H1 (cell line): Measurements from ENCODE around the gene FASTKD1. TPM values are rescaled to one million over a fixed set of nuclear protein-coding genes. Genes with fewer than 3 reads are reported as not detected.

Source experiments
- CTCF ChIA-PET: fragments of 300-600 bp; sonication (Branson Sonifier 250); formaldehyde crosslinking; loops from one replicate; lab custom pipeline; 2021; ENCODE audit not compliant: partially characterized antibody; lab: Charles Lee
- POLR2A ChIA-PET: fragments of 300-600 bp; sonication (Branson Sonifier 250); formaldehyde crosslinking; loops from one replicate; lab custom pipeline; 2021; ENCODE audit warnings: inconsistent platforms; ENCODE audit not compliant: partially characterized antibody; lab: Charles Lee
- DNase-seq, 2 experiments: peaks; one replicate each; pipeline versions ENCODE4 v3.0.0 to v3.0.0-alpha.2; 2010 to 2022; ENCODE audit warnings: low spot score in 2 of 2, low read depth in 1 of 2, mixed read lengths in 1 of 2
- FAIRE-seq: peaks from 2 replicates; lab custom pipeline; 2011; peaks lifted over from hg19 to GRCh38; lab: Jason Lieb, UNC
- H2AFZ ChIP-seq: 2 replicates; pipeline ENCODE4 v1.8.1; 2012; ENCODE audit warnings: low read length, inconsistent platforms
- H2AK5ac ChIP-seq: 2 replicates; pipeline ENCODE4 v1.6.1; 2013; ENCODE audit warnings: low read depth, low read length
- H2BK120ac ChIP-seq: replicated peaks from 2 replicates; pipeline ENCODE3; 2013; ENCODE audit warnings: low read depth, low read length, inconsistent platforms
- H2BK12ac ChIP-seq: 2 replicates; pipeline ENCODE4 v1.6.1; 2013; ENCODE audit warnings: low read depth, low read length
- H2BK15ac ChIP-seq: 2 replicates; pipeline ENCODE4 v1.6.1; 2013; ENCODE audit warnings: low read length
- H2BK20ac ChIP-seq: 2 replicates; pipeline ENCODE4 v1.6.1; 2013; ENCODE audit warnings: low read length
- H2BK5ac ChIP-seq: 2 replicates; pipeline ENCODE4 v1.6.1; 2013; ENCODE audit warnings: low read depth, low read length
- H3K14ac ChIP-seq: 2 replicates; pipeline ENCODE4 v1.6.1; 2013; ENCODE audit warnings: inconsistent platforms; ENCODE audit not compliant: insufficient read length
- H3K18ac ChIP-seq: 2 replicates; pipeline ENCODE4 v1.6.1; 2013; ENCODE audit warnings: low read length; ENCODE audit errors: extremely low read depth
- H3K23ac ChIP-seq: 2 replicates; pipeline ENCODE4 v1.6.1; 2013; ENCODE audit warnings: inconsistent platforms; ENCODE audit not compliant: insufficient read length
- H3K23me2 ChIP-seq: 2 replicates; pipeline ENCODE4 v1.6.1; 2013; ENCODE audit warnings: low read depth, low read length
- H3K27ac ChIP-seq: 2 replicates; pipeline ENCODE4 v1.6.1; 2011; ENCODE audit warnings: low read depth, low read length, inconsistent platforms
- H3K27me3 ChIP-seq, 4 experiments: replicated peaks in 1 of 4; 1 replicate in 1 of 4; 2 replicates in 3 of 4; pipeline versions ENCODE4 v1.6.1 to v1.8.1; 2011 to 2013; ENCODE audit warnings: low read length in 3 of 4, mild to moderate bottlenecking in 3 of 4, inconsistent platforms in 2 of 4, mixed read lengths in 2 of 4, moderate library complexity in 1 of 4; ENCODE audit not compliant: control insufficient read depth in 3 of 4, insufficient read depth in 3 of 4; ENCODE audit errors: extremely low read depth in 1 of 4
- H3K36me3 ChIP-seq, 4 experiments: 2 replicates each; pipeline versions ENCODE4 v1.6.1 to v1.8.1; 2011 to 2013; ENCODE audit warnings: mild to moderate bottlenecking in 4 of 4, low read length in 3 of 4, moderate library complexity in 2 of 4, control low read depth in 1 of 4, inconsistent platforms in 1 of 4; ENCODE audit not compliant: insufficient read depth in 4 of 4, control insufficient read depth in 2 of 4
- H3K4ac ChIP-seq: replicated peaks from 2 replicates; pipeline ENCODE3; 2013; ENCODE audit warnings: low read length, low read depth, mixed read lengths, inconsistent platforms; ENCODE audit not compliant: insufficient read length
- H3K4me1 ChIP-seq, 4 experiments: replicated peaks in 1 of 4; 1 replicate in 1 of 4; 2 replicates in 3 of 4; pipeline versions ENCODE4 v1.6.1 to v1.8.1; 2011 to 2013; ENCODE audit warnings: low read length in 3 of 4, inconsistent platforms in 2 of 4, mixed read lengths in 1 of 4; ENCODE audit not compliant: insufficient read depth in 4 of 4, control insufficient read depth in 3 of 4
- H3K4me2 ChIP-seq, 2 experiments: 2 replicates each; pipeline versions ENCODE4 v1.6.1 to v1.8.1; 2011 to 2013; ENCODE audit warnings: low read depth in 2 of 2, low read length in 2 of 2, control low read depth in 1 of 2, inconsistent platforms in 1 of 2, mild to moderate bottlenecking in 1 of 2; ENCODE audit not compliant: insufficient read depth in 1 of 2
- H3K4me3 ChIP-seq, 4 experiments: fragments of 200-600, 300-600 bp in 1 of 4; sonication (generic), shearing (Covaris generic), sonication (Bioruptor Twin) in 1 of 4; 2 replicates each; pipeline versions ENCODE4 v1.5.1 to v1.8.1; 2011 to 2016; ENCODE audit warnings: low read length in 4 of 4, low read depth in 3 of 4, control low read depth in 2 of 4, inconsistent platforms in 2 of 4, mild to moderate bottlenecking in 2 of 4, mixed read lengths in 1 of 4, moderate library complexity in 1 of 4; ENCODE audit not compliant: insufficient read depth in 2 of 4; ENCODE audit errors: extremely low read depth in 1 of 4
- H3K56ac ChIP-seq: replicated peaks from 2 replicates; pipeline ENCODE3; 2013; ENCODE audit warnings: low read depth, mild to moderate bottlenecking, mixed read lengths, low read length, inconsistent platforms; ENCODE audit not compliant: insufficient read length
- H3K79me1 ChIP-seq: 2 replicates; pipeline ENCODE4 v1.6.1; 2013; ENCODE audit warnings: low read depth, low read length, control low read depth
- H3K79me2 ChIP-seq, 2 experiments: 2 replicates each; pipeline versions ENCODE4 v1.6.1 to v1.8.1; 2012 to 2013; ENCODE audit warnings: low read length in 2 of 2, mild to moderate bottlenecking in 2 of 2, inconsistent platforms in 1 of 2; ENCODE audit not compliant: insufficient read depth in 2 of 2, control insufficient read depth in 1 of 2
- H3K9ac ChIP-seq, 4 experiments: replicated peaks in 1 of 4; 1 replicate in 1 of 4; 2 replicates in 3 of 4; pipeline versions ENCODE4 v1.6.1 to v1.8.1; 2011 to 2013; ENCODE audit warnings: low read depth in 3 of 4, low read length in 3 of 4, control low read depth in 2 of 4, mild to moderate bottlenecking in 2 of 4, moderate library complexity in 2 of 4, inconsistent platforms in 1 of 4; ENCODE audit errors: extremely low read depth in 1 of 4
- H3K9me3 ChIP-seq, 2 experiments: 2 replicates each; pipeline versions ENCODE4 v1.6.1 to v1.8.1; 2012 to 2013; ENCODE audit warnings: mild to moderate bottlenecking in 2 of 2, moderate library complexity in 2 of 2, control low read depth in 1 of 2, inconsistent platforms in 1 of 2, low read depth in 1 of 2, low read length in 1 of 2, mixed read lengths in 1 of 2; ENCODE audit not compliant: insufficient read depth in 2 of 2
- H4K20me1 ChIP-seq, 2 experiments: replicated peaks in 1 of 2; 2 replicates each; pipeline versions ENCODE3 to v1.8.1; 2011 to 2013; ENCODE audit warnings: inconsistent platforms in 2 of 2, low read length in 2 of 2, mild to moderate bottlenecking in 1 of 2; ENCODE audit not compliant: insufficient read depth in 2 of 2, control insufficient read depth in 1 of 2
- H4K5ac ChIP-seq: 2 replicates; pipeline ENCODE4 v1.6.1; 2013; ENCODE audit warnings: low read length, low read depth, mixed read lengths, inconsistent platforms; ENCODE audit not compliant: insufficient read length
- H4K8ac ChIP-seq: 2 replicates; pipeline ENCODE4 v1.8.0; 2013; ENCODE audit warnings: mild to moderate bottlenecking, moderate library complexity, low read length, inconsistent platforms; ENCODE audit not compliant: insufficient read depth; ENCODE audit errors: extremely low read depth
- H4K91ac ChIP-seq: replicated peaks from 2 replicates; pipeline ENCODE3; 2013; ENCODE audit warnings: low read length, mixed read lengths, inconsistent platforms; ENCODE audit not compliant: insufficient read length
- CBX8 ChIP-seq: fragments of 300-800, 300-1000 bp; sonication (generic); IDR thresholded peaks from 2 replicates; pipeline ENCODE4 v1.7.1; 2016; ENCODE audit warnings: low read depth, low read length, borderline replicate concordance
- CREB1 ChIP-seq: IDR thresholded peaks from 2 replicates; pipeline ENCODE4 v1.6.1; 2012; ENCODE audit warnings: inconsistent platforms
- CTBP2 ChIP-seq: IDR thresholded peaks from 2 replicates; pipeline ENCODE4 v1.7.0; 2011; ENCODE audit warnings: borderline replicate concordance, mild to moderate bottlenecking, moderate library complexity, mixed read lengths, low read length; ENCODE audit not compliant: insufficient read depth, insufficient read length
- NANOG ChIP-seq: IDR thresholded peaks from 2 replicates; pipeline ENCODE4 v1.6.1; 2011; ENCODE audit warnings: low read length, low read depth, mild to moderate bottlenecking, inconsistent platforms; ENCODE audit not compliant: insufficient read depth, poor library complexity, severe bottlenecking
- PHF8 ChIP-seq: fragments of 200-600 bp; sonication (generic); conservative IDR thresholded peaks from 2 replicates; pipeline ENCODE4 v1.7.1; 2012; ENCODE audit warnings: low read depth, mild to moderate bottlenecking, inconsistent platforms, low read length, moderate library complexity
- RNF2 ChIP-seq: fragments of 200-900, 300-1000 bp; sonication (generic); IDR thresholded peaks from 2 replicates; pipeline ENCODE4 v1.7.1; 2016; ENCODE audit warnings: borderline replicate concordance, low read depth, mild to moderate bottlenecking, antibody characterized with exemption, low read length; ENCODE audit not compliant: poor library complexity, severe bottlenecking; ENCODE audit errors: missing control alignments
- SIN3A ChIP-seq, 2 experiments: IDR thresholded peaks in 1 of 2; conservative IDR thresholded peaks in 1 of 2; 2 replicates each; pipeline ENCODE4 v1.6.1; 2011 to 2012; ENCODE audit warnings: low read length in 2 of 2, improper control_type of control experiment in 1 of 2, low read depth in 1 of 2, mild to moderate bottlenecking in 1 of 2
- SRF ChIP-seq: IDR thresholded peaks from 2 replicates; pipeline ENCODE4 v1.6.1; 2011; ENCODE audit warnings: mild to moderate bottlenecking, low read depth, low read length, moderate library complexity
- SUZ12 ChIP-seq: fragments of 200-600 bp; sonication (generic); IDR thresholded peaks from 2 replicates; pipeline ENCODE4 v1.6.1; 2012; ENCODE audit warnings: mild to moderate bottlenecking, inconsistent platforms, low read length, moderate library complexity, mixed read lengths
- TAF7 ChIP-seq: optimal IDR thresholded peaks from 2 replicates; pipeline ENCODE3; 2011; ENCODE audit warnings: low read depth, mild to moderate bottlenecking, inconsistent platforms, low read length, moderate library complexity, borderline replicate concordance
- TCF12 ChIP-seq: IDR thresholded peaks from 2 replicates; pipeline ENCODE4 v1.6.1; 2011; ENCODE audit warnings: low read depth, mild to moderate bottlenecking, low read length
- ZNF274 ChIP-seq: IDR thresholded peaks from 2 replicates; pipeline ENCODE4 v1.7.0; 2012; ENCODE audit warnings: low read length, borderline replicate concordance; ENCODE audit errors: extremely low read depth
- WGBS, 2 experiments: shearing (Covaris generic) in 1 of 2; methylation state at CpG; one replicate each; pipeline versions ENCODE4 v1.1.6 to v1.1.7; 2013 to 2015; ENCODE audit warnings: low lambda C conversion rate in 2 of 2, mixed read lengths in 2 of 2, inconsistent platforms in 1 of 2, low coverage in 1 of 2, missing lambda C conversion rate in 1 of 2; ENCODE audit not compliant: insufficient replicate concordance in 2 of 2, insufficient coverage in 1 of 2, insufficient read length in 1 of 2; ENCODE audit errors: extremely low coverage in 1 of 2, missing lambda C conversion rate in 1 of 2; 5-methylcytosine and 5-hydroxymethylcytosine counted together
- polyA plus RNA-seq, 7 experiments: library from polyadenylated mRNA; depleted of rRNA in 3 of 7; stranded (reverse) in 5 of 7; unstranded in 2 of 7; fragments of >200 nt in 5 of 7; fragments of 200-250 nt in 2 of 7; gene quantifications; 1 replicate in 5 of 7; 2 replicates in 1 of 7; 4 replicates in 1 of 7; pipeline versions ENCODE4 v1.2.1 to v1.2.3, GENCODE V29; 2011 to 2013; ENCODE audit warnings: missing spikeins in 2 of 7, mixed read lengths in 2 of 7
- total RNA-seq: library from RNA; stranded (reverse); fragmentation: NEBNext Ultra II Directional; extraction: Animal tissue kit (Norgen Biotek cat#: 25700); gene quantifications from 2 replicates; pipeline ENCODE4 v1.2.1, GENCODE V29; 2021

Gene FASTKD1
- total and polyA plus RNA-seq, 2 of the 8 experiments (the other 6 are each of a cell fraction or from before 2014, with no cell fraction given) = 18.7 to 70.8 TPM

DNA sequence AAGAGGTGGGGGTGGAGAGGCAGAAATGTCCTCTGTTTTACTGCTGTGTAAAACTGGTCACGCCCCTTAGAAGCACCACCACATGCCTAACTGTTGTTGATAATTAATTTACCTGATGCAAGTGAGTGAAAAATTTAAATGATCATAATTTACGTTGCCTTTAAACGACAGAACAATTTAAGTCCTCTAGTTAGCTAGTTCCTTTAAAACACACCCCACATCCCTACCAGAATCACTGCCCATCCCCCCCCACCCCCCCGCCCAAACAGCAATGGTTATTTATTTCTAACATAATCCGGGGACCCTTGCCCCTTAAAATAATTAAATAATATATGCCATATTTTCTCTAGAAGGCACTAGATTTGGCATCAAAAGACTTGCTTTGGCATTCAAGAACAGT, 9.9 kb upstream of the FASTKD1 start:
- peaks cover 0 to 3% of the 10 kb centered on the region in 2 experiments for H4K20me1 ChIP-seq
- no peak for TF ChIP-seq NANOG
- TF ChIP-seq SUZ12 = no peak
- no peak for TF ChIP-seq CTBP2
- TF ChIP-seq SIN3A (conservative IDR thresholded peaks at IDR 0.05 in 1 of 2, IDR thresholded peaks at IDR 0.05 in 1 of 2; ENCODE audit: low read depth in 1 of 2, low read length in 2 of 2) = no peak
- no peak for TF ChIP-seq CBX8
- no peak for TF ChIP-seq SRF
- no peak for TF ChIP-seq ZNF274
- no peak for TF ChIP-seq RNF2
- no peak for TF ChIP-seq PHF8
- no peak for TF ChIP-seq CREB1
- TF ChIP-seq TAF7 = no peak
- no peak for TF ChIP-seq TCF12
- no peak overlapping the region for H3K18ac ChIP-seq
- no peak overlapping the region for H2BK12ac ChIP-seq
- H2BK5ac ChIP-seq = no peak overlapping the region
- H2AFZ ChIP-seq = no peak overlapping the region
- no peak overlapping the region for H3K23ac ChIP-seq
- no peaks in the 10 kb centered on the region; a peak in 3 of 7 replicates for H3K4me1 ChIP-seq
- H3K14ac ChIP-seq = no peak overlapping the region
- H4K91ac ChIP-seq = no peak overlapping the region
- CTCF ChIA-PET = interaction anchor here (0.6 to 1.0 kb wide), 2 partner anchors 31 to 205 kb away, joined by 3 to 4 read pairs; no protein-coding TSS in a partner anchor
- H3K4me3 ChIP-seq = no peak overlapping the region
- H3K79me2 ChIP-seq = peaks cover 29 to 39% of the 10 kb centered on the region in 2 experiments
- H3K4me2 ChIP-seq = no peak overlapping the region
- H3K27me3 ChIP-seq = no peaks in the 10 kb centered on the region; a peak in 1 of 7 replicates
- H2BK120ac ChIP-seq = no peak overlapping the region
- no peak overlapping the region for H3K4ac ChIP-seq
- H3K9me3 ChIP-seq = 0 out of 4 replicates have a peak, but pooled peaks cover 0 to 3% of the 10 kb centered on the region in 2 experiments
- 81% methylated on average over 3 of the region's 5 CpGs; no CpG with 5 or more reads in 1 of the 2 experiments for WGBS, 2 experiments
- no peaks in the 10 kb centered on the region for H3K36me3 ChIP-seq
- H3K23me2 ChIP-seq = no peaks in the 10 kb centered on the region; the same call in 1 of the 2 replicates
- no peak overlapping the region for H2BK15ac ChIP-seq
- DNase-seq = no peak
- no peak overlapping the region for H4K5ac ChIP-seq
- no peak overlapping the region for H2BK20ac ChIP-seq
- H3K9ac ChIP-seq = no peak overlapping the region
- no peak overlapping the region for H3K56ac ChIP-seq
- no peak for FAIRE-seq
- H3K27ac ChIP-seq = no peak overlapping the region
- no peak overlapping the region for H4K8ac ChIP-seq
- POLR2A ChIA-PET = interaction anchor here (1.4 to 2.5 kb wide), 3 partner anchors 10 to 21 kb away, joined by 4 to 23 read pairs (median 5); partner anchors contain the start of gene FASTKD1
- H2AK5ac ChIP-seq = no peak overlapping the region
- no peaks in the 10 kb centered on the region for H3K79me1 ChIP-seq
